A549 (cell line): ENCODE results near the gene CCNYL1. TPM values are rescaled to one million over a fixed set of nuclear protein-coding genes. Genes with fewer than 3 reads are reported as not detected.
A peak's percentile ranks its signal among the peaks of the same experiment; 100 is the strongest.

Experiments
- ATAC-seq, 2 experiments: fragments of 200-7000 bp in 1 of 2; fragments of >200 bp in 1 of 2; cut with Nextera tagmentation in 1 of 2; cut with Tn5 transposase in 1 of 2; 3 replicates each; pipeline versions ENCODE4 v1.8.0 to v1.9.1; 2018 to 2020; ENCODE audit warnings: mild to moderate bottlenecking in 1 of 2, moderate library complexity in 1 of 2
- CTCF ChIA-PET: fragments of 300-600 bp; sonication (Branson Sonifier 250); formaldehyde crosslinking; extraction: SDS; loops from one replicate; lab custom pipeline; 2021; ENCODE audit warnings: antibody characterized with exemption, inconsistent platforms; lab: Yijun Ruan, JAX
- POLR2A ChIA-PET: fragments of 350-600 bp; formaldehyde crosslinking; extraction: SDS; loops from one replicate; lab custom pipeline; 2021; ENCODE audit warnings: antibody characterized with exemption, inconsistent platforms; lab: Yijun Ruan, JAX
- DNase-seq, 2 experiments: peaks; one replicate each; pipeline versions ENCODE4 v3.0.0 to v3.0.0-alpha.2; 2011 to 2016; ENCODE audit warnings: low read depth in 1 of 2, low spot score in 1 of 2
- FAIRE-seq: peaks from 2 replicates; lab custom pipeline; 2011; peaks lifted over from hg19 to GRCh38; lab: Jason Lieb, UNC
- H3K27ac ChIP-seq, 2 experiments: fragments of >200 bp; sonication (Bioruptor Twin); formaldehyde crosslinking; 3 replicates each; pipeline ENCODE4 v1.5.1; 2016 to 2017
- H3K4me1 ChIP-seq: fragments of >200 bp; sonication (Bioruptor Twin); formaldehyde crosslinking; 3 replicates; pipeline ENCODE4 v1.6.1; 2016
- H3K4me2 ChIP-seq: fragments of >200 bp; sonication (Bioruptor Twin); formaldehyde crosslinking; 3 replicates; pipeline ENCODE4 v1.6.1; 2016
- H3K4me3 ChIP-seq: fragments of >200 bp; sonication (Bioruptor Twin); formaldehyde crosslinking; 3 replicates; pipeline ENCODE4 v1.5.1; 2016
- H3K9me3 ChIP-seq: fragments of >200 bp; sonication (Bioruptor Twin); formaldehyde crosslinking; 3 replicates; pipeline ENCODE4 v1.6.1; 2016
- CHD2 ChIP-seq: fragments of 150-350 bp; IDR thresholded peaks from 2 replicates; pipeline ENCODE4 v1.6.1; 2014; ENCODE audit warnings: low read length; ENCODE audit not compliant: partially characterized antibody
- EHMT2 ChIP-seq: fragments of 200-600 bp; sonication (generic); IDR thresholded peaks from 2 replicates; pipeline ENCODE4 v1.6.1; 2016; ENCODE audit warnings: antibody characterized with exemption, low read depth, mild to moderate bottlenecking, moderate library complexity
- EP300 ChIP-seq, 2 experiments: fragments of >200 bp; sonication (Bioruptor Twin); formaldehyde crosslinking; IDR thresholded peaks; 2 replicates in 1 of 2; 3 replicates in 1 of 2; pipeline ENCODE4 v1.6.1; 2016 to 2017
- FOSL2 ChIP-seq, 2 experiments: fragments of 450-650 bp in 1 of 2; fragments of >200 bp in 1 of 2; sonication (Bioruptor Twin) in 1 of 2; formaldehyde crosslinking; IDR thresholded peaks; 2 replicates each; pipeline versions ENCODE4 v1.5.0 to v1.6.1; 2016 to 2020; ENCODE audit warnings: mild to moderate bottlenecking in 1 of 2, moderate library complexity in 1 of 2
- GATA3 ChIP-seq: IDR thresholded peaks from 2 replicates; pipeline ENCODE4 v1.6.1; 2012; ENCODE audit warnings: borderline replicate concordance
- HOXA7 ChIP-seq: fragments of 250-450 bp; sonication (Bioruptor Pico); IDR thresholded peaks from 2 replicates; pipeline ENCODE4 v1.5.0; 2020; ENCODE audit warnings: mild to moderate bottlenecking, moderate library complexity
- HOXB13 ChIP-seq: fragments of 250-450 bp; sonication (Bioruptor Pico); IDR thresholded peaks from 2 replicates; pipeline ENCODE4 v1.5.0; 2020; ENCODE audit warnings: low read depth, mild to moderate bottlenecking, moderate library complexity
- HOXB5 ChIP-seq: fragments of 250-450 bp; sonication (Bioruptor Pico); IDR thresholded peaks from 2 replicates; pipeline ENCODE4 v1.5.0; 2020; ENCODE audit warnings: mild to moderate bottlenecking, moderate library complexity
- JUN ChIP-seq, 2 experiments: fragments of >200 bp; sonication (Bioruptor Twin); formaldehyde crosslinking; IDR thresholded peaks; 2 replicates in 1 of 2; 3 replicates in 1 of 2; pipeline ENCODE4 v1.6.1; 2016 to 2017
- JUNB ChIP-seq: fragments of >200 bp; sonication (Bioruptor Twin); formaldehyde crosslinking; IDR thresholded peaks from 2 replicates; pipeline ENCODE4 v1.6.1; 2016
- KDM1A ChIP-seq: fragments of 200-600 bp; sonication (generic); IDR thresholded peaks from 2 replicates; pipeline ENCODE4 v1.6.1; 2016; ENCODE audit warnings: low read depth, mild to moderate bottlenecking
- KDM5A ChIP-seq: fragments of 200-600 bp; sonication (generic); IDR thresholded peaks from 2 replicates; pipeline ENCODE4 v1.6.1; 2016; ENCODE audit warnings: antibody characterized with exemption, mild to moderate bottlenecking
- MAFK ChIP-seq: fragments of 450-650 bp; IDR thresholded peaks from 2 replicates; pipeline ENCODE4 v1.6.1; 2014; ENCODE audit not compliant: partially characterized antibody
- MYC ChIP-seq: IDR thresholded peaks from 2 replicates; pipeline ENCODE4 v1.6.1; 2012; ENCODE audit warnings: mild to moderate bottlenecking, inconsistent platforms, low read length, improper control_type of control experiment, borderline replicate concordance
- NFE2L2 ChIP-seq: fragments of 150-350 bp; conservative IDR thresholded peaks from 2 replicates; pipeline ENCODE4 v1.6.1; 2014; ENCODE audit warnings: low read length
- NR3C1 ChIP-seq: fragments of >200 bp; sonication (Bioruptor Twin); formaldehyde crosslinking; IDR thresholded peaks from 3 replicates; pipeline ENCODE4 v1.6.1; 2017
- PHF8 ChIP-seq: fragments of 200-600 bp; sonication (generic); IDR thresholded peaks from 2 replicates; pipeline ENCODE4 v1.6.1; 2016; ENCODE audit warnings: low read depth, mild to moderate bottlenecking, antibody characterized with exemption, moderate library complexity, borderline replicate concordance
- POLR2A ChIP-seq: IDR thresholded peaks from 2 replicates; pipeline ENCODE4 v1.6.1; 2012; ENCODE audit warnings: mild to moderate bottlenecking, low read length
- POLR2AphosphoS2 ChIP-seq: conservative IDR thresholded peaks from 2 replicates; pipeline ENCODE4 v1.6.1; 2012; ENCODE audit warnings: low read length, improper control_type of control experiment, inconsistent platforms
- RAD21 ChIP-seq, 2 experiments: fragments of >200 bp in 1 of 2; sonication (Bioruptor Twin) in 1 of 2; formaldehyde crosslinking in 1 of 2; IDR thresholded peaks in 1 of 2; conservative IDR thresholded peaks in 1 of 2; 2 replicates in 1 of 2; 3 replicates in 1 of 2; pipeline ENCODE4 v1.6.1; 2012 to 2018; ENCODE audit warnings: inconsistent platforms in 1 of 2
- RCOR1 ChIP-seq: fragments of 150-350 bp; IDR thresholded peaks from 2 replicates; pipeline ENCODE4 v1.6.1; 2014; ENCODE audit warnings: antibody characterized with exemption, low read length, low read depth
- RFX5 ChIP-seq: fragments of 450-650 bp; IDR thresholded peaks from 2 replicates; pipeline ENCODE4 v1.7.1; 2014; ENCODE audit warnings: antibody characterized with exemption, mild to moderate bottlenecking, moderate library complexity
- TP53 ChIP-seq: fragments of 250-450 bp; sonication (Bioruptor Pico); IDR thresholded peaks from 2 replicates; pipeline ENCODE4 v1.5.0; 2021; ENCODE audit warnings: mild to moderate bottlenecking, moderate library complexity
- ZC3H11A ChIP-seq: fragments of 450-650 bp; IDR thresholded peaks from 2 replicates; pipeline ENCODE4 v1.6.1; 2014; ENCODE audit warnings: antibody characterized with exemption, mild to moderate bottlenecking
- ZNF302 ChIP-seq: fragments of 250-450 bp; sonication (Bioruptor Pico); IDR thresholded peaks from 2 replicates; pipeline ENCODE4 v1.9.0; 2021; ENCODE audit warnings: inconsistent platforms, mild to moderate bottlenecking, moderate library complexity
- WGBS: methylation state at CpG from one replicate; pipeline ENCODE4 v1.1.6; 2017; ENCODE audit errors: missing lambda C conversion rate; 5-methylcytosine and 5-hydroxymethylcytosine counted together
- polyA plus RNA-seq, 4 experiments: library from polyadenylated mRNA; depleted of rRNA in 3 of 4; stranded (reverse); fragments of >200 nt; fragmentation: RNase III in 1 of 4; extraction: RNeasy Plus Mini Kit Qiagen cat#74134 plus additional on column Dnase treatment in 1 of 4; gene quantifications; 2 replicates in 3 of 4; 3 replicates in 1 of 4; pipeline ENCODE4 v1.2.3, GENCODE V29; 2011 to 2017
- TF ChIP-seq, protein P1 (sequence below): fragments of 200-600 bp; sonication (generic); IDR thresholded peaks from 2 replicates; pipeline ENCODE4 v1.6.1; 2016; ENCODE audit warnings: antibody characterized with exemption, mild to moderate bottlenecking, moderate library complexity
- TF ChIP-seq, protein P2 (sequence below): IDR thresholded peaks from 2 replicates; pipeline ENCODE4 v1.6.1; 2012
- TF ChIP-seq, protein P3 (sequence below): fragments of 250-450 bp; sonication (Bioruptor Pico); IDR thresholded peaks from 2 replicates; pipeline ENCODE4 v1.5.0; 2021; ENCODE audit warnings: mild to moderate bottlenecking, moderate library complexity, borderline replicate concordance
- TF ChIP-seq, protein P4 (sequence below): fragments of >200 bp; sonication (Bioruptor Twin); formaldehyde crosslinking; IDR thresholded peaks from 3 replicates; pipeline ENCODE4 v1.6.1; 2016
- TF ChIP-seq, protein P5 (sequence below): IDR thresholded peaks from 2 replicates; pipeline ENCODE4 v1.6.1; 2012
- TF ChIP-seq, protein P6 (sequence below): fragments of 450-650 bp; IDR thresholded peaks from 2 replicates; pipeline ENCODE4 v1.6.1; 2014; ENCODE audit warnings: antibody characterized with exemption
- TF ChIP-seq, protein P7 (sequence below): fragments of 250-450 bp; sonication (Bioruptor Pico); IDR thresholded peaks from 2 replicates; pipeline ENCODE4 v1.5.0; 2020; ENCODE audit warnings: low read depth, mild to moderate bottlenecking, moderate library complexity

CCNYL1 gene
- polyA plus RNA-seq, 2 of the 4 experiments (the other 2 are of a cell fraction), result 16.9 to 31.6 TPM

DNA sequence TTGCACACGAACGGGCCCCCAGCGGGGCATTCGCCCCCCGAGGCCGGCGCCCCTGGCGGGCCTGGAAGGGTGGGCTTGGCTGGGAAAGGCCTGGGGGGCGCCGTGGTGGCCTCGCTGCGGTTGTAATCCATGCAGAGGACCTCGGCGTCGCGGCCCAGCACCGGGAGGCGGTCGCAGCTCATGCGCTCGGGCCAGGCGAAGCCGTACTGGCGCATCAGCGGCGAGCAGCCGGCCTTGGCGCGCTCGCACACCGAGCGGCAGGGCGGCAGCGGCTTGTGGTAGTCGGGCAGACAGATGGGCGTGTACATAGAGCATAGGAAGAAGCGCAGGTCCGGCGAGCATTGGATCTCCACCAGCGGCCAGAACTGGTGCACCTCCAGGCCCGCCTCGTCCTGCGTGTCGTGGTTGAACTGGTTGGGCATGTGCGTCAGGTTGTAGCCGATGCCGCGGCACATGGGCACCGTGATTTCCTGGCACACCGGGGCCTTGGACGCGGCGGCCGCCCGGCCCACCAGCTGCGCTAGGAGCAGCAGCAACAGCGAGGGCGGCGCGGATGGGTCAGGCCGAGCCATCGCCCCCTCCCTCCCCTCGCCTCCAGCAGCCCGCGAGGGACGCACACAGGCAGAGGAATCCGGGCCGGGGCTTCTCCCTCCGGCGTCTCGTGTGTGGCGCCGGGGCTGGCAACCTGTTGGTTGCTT, 56.9 kb downstream of the CCNYL1 start:
- CTCF ChIA-PET, result interaction anchor here (0.7 to 8.2 kb wide), 28 partner anchors 7 to 300 kb away, joined by 3 to 82 read pairs (median 4); partner anchors contain the start of gene PLEKHM3
- DNase-seq (peak; percentile 25 to 67), FAIRE-seq (no peak), ATAC-seq (peak; percentile 43 to 60)
- Histone ChIP-seq H3K9me3 (no peaks in the 10 kb centered on the region), H3K4me1 (peaks cover 47% of the 10 kb centered on the region), H3K4me3 (peak overlapping the region; percentile 88), H3K4me2 (peak overlapping the region; percentile 100), H3K27ac (peak overlapping the region; percentile 94 to 96)
- POLR2A ChIA-PET, result no interaction called here
- WGBS, result 3% methylated on average over 13 of the region's 73 CpGs
- no peak for TF ChIP-seq ZNF302 (CRISPR knock-in tag)
- no peak for TF ChIP-seq JUNB
- no peak for TF ChIP-seq GATA3
- TF ChIP-seq JUN (IDR thresholded peaks at IDR 0.05), result peak in 1 of 2 experiments; percentile 40; a peak in 1 of 5 replicates
- TF ChIP-seq, protein P1, sequence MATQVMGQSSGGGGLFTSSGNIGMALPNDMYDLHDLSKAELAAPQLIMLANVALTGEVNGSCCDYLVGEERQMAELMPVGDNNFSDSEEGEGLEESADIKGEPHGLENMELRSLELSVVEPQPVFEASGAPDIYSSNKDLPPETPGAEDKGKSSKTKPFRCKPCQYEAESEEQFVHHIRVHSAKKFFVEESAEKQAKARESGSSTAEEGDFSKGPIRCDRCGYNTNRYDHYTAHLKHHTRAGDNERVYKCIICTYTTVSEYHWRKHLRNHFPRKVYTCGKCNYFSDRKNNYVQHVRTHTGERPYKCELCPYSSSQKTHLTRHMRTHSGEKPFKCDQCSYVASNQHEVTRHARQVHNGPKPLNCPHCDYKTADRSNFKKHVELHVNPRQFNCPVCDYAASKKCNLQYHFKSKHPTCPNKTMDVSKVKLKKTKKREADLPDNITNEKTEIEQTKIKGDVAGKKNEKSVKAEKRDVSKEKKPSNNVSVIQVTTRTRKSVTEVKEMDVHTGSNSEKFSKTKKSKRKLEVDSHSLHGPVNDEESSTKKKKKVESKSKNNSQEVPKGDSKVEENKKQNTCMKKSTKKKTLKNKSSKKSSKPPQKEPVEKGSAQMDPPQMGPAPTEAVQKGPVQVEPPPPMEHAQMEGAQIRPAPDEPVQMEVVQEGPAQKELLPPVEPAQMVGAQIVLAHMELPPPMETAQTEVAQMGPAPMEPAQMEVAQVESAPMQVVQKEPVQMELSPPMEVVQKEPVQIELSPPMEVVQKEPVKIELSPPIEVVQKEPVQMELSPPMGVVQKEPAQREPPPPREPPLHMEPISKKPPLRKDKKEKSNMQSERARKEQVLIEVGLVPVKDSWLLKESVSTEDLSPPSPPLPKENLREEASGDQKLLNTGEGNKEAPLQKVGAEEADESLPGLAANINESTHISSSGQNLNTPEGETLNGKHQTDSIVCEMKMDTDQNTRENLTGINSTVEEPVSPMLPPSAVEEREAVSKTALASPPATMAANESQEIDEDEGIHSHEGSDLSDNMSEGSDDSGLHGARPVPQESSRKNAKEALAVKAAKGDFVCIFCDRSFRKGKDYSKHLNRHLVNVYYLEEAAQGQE, result no peak
- TF ChIP-seq, protein P2, sequence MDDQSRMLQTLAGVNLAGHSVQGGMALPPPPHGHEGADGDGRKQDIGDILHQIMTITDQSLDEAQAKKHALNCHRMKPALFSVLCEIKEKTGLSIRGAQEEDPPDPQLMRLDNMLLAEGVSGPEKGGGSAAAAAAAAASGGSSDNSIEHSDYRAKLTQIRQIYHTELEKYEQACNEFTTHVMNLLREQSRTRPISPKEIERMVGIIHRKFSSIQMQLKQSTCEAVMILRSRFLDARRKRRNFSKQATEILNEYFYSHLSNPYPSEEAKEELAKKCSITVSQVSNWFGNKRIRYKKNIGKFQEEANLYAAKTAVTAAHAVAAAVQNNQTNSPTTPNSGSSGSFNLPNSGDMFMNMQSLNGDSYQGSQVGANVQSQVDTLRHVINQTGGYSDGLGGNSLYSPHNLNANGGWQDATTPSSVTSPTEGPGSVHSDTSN, result no peak
- no peak for TF ChIP-seq HOXB5
- TF ChIP-seq, protein P3, sequence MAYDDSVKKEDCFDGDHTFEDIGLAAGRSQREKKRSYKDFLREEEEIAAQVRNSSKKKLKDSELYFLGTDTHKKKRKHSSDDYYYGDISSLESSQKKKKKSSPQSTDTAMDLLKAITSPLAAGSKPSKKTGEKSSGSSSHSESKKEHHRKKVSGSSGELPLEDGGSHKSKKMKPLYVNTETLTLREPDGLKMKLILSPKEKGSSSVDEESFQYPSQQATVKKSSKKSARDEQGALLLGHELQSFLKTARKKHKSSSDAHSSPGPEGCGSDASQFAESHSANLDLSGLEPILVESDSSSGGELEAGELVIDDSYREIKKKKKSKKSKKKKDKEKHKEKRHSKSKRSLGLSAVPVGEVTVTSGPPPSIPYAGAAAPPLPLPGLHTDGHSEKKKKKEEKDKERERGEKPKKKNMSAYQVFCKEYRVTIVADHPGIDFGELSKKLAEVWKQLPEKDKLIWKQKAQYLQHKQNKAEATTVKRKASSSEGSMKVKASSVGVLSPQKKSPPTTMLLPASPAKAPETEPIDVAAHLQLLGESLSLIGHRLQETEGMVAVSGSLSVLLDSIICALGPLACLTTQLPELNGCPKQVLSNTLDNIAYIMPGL (CRISPR knock-in tag), result no peak
- TF ChIP-seq TP53, result no peak
- TF ChIP-seq KDM5A, result no peak
- TF ChIP-seq MYC, result no peak
- TF ChIP-seq, protein P4, sequence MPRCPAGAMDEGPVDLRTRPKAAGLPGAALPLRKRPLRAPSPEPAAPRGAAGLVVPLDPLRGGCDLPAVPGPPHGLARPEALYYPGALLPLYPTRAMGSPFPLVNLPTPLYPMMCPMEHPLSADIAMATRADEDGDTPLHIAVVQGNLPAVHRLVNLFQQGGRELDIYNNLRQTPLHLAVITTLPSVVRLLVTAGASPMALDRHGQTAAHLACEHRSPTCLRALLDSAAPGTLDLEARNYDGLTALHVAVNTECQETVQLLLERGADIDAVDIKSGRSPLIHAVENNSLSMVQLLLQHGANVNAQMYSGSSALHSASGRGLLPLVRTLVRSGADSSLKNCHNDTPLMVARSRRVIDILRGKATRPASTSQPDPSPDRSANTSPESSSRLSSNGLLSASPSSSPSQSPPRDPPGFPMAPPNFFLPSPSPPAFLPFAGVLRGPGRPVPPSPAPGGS, result no peak
- TF ChIP-seq, protein P5, sequence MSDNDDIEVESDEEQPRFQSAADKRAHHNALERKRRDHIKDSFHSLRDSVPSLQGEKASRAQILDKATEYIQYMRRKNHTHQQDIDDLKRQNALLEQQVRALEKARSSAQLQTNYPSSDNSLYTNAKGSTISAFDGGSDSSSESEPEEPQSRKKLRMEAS, result peak; percentile 88
- no peak for TF ChIP-seq PHF8
- TF ChIP-seq, protein P6, sequence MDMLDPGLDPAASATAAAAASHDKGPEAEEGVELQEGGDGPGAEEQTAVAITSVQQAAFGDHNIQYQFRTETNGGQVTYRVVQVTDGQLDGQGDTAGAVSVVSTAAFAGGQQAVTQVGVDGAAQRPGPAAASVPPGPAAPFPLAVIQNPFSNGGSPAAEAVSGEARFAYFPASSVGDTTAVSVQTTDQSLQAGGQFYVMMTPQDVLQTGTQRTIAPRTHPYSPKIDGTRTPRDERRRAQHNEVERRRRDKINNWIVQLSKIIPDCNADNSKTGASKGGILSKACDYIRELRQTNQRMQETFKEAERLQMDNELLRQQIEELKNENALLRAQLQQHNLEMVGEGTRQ, result no peak
- TF ChIP-seq CHD2, result no peak
- no peak for TF ChIP-seq KDM1A
- TF ChIP-seq RAD21 (conservative IDR thresholded peaks at IDR 0.05 in 1 of 2, IDR thresholded peaks at IDR 0.05 in 1 of 2), result peak in 1 of 2 experiments; percentile 34; a peak in 2 of 5 replicates
- TF ChIP-seq EHMT2, result no peak
- no peak for TF ChIP-seq HOXA7
- no peak for TF ChIP-seq EP300 (IDR thresholded peaks at IDR 0.05)
- TF ChIP-seq POLR2A, result no peak; the same call in 1 of the 2 replicates
- TF ChIP-seq HOXB13, result no peak
- no peak for TF ChIP-seq RCOR1
- no peak for TF ChIP-seq POLR2AphosphoS2
- TF ChIP-seq FOSL2 (IDR thresholded peaks at IDR 0.05), result no peak
- TF ChIP-seq FOSL2 (CRISPR knock-in tag; IDR thresholded peaks at IDR 0.05), result no peak
- TF ChIP-seq, protein P7, sequence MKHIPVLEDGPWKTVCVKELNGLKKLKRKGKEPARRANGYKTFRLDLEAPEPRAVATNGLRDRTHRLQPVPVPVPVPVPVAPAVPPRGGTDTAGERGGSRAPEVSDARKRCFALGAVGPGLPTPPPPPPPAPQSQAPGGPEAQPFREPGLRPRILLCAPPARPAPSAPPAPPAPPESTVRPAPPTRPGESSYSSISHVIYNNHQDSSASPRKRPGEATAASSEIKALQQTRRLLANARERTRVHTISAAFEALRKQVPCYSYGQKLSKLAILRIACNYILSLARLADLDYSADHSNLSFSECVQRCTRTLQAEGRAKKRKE (CRISPR knock-in tag), result no peak
- no peak for TF ChIP-seq MAFK
- TF ChIP-seq RFX5, result no peak
- no peak for TF ChIP-seq ZC3H11A
- no peak for TF ChIP-seq NFE2L2
- TF ChIP-seq NR3C1, result no peak
